ENCODE results near the gene CNOT6. TPM values are rescaled to one million over a fixed set of nuclear protein-coding genes. Genes with fewer than 3 reads are reported as not detected.

CNOT6 gene
- total and polyA plus RNA-seq, 4 donors, result 1.4 to 25.0 (median 4.2) TPM

DNA sequence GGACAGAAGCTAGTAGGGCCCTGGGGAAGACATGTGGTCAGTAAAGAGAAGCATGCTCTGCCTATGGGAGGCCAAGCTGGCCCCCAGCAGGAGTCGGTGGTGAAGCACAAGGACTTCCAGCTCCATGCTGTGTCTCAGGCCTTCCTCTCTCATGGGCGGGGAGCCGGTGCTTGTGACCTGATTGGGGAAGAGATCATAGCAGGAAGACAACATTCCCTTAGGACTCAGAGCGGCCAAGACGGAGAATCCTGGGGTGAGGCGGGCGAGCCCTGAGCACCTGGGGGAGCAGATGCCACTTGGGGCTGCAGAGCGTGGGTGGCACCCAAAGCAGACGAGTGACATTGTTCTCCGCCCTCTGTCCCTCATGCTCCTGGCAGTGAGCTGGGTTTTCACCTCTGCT lies 33.3 kb upstream of the CNOT6 start:
- no peaks in the 10 kb centered on the region for H3K4me1 ChIP-seq (ENCODE audit: control insufficient read depth in 4 of 4, insufficient read depth in 4 of 4, low read length in 3 of 4)
- no peaks in the 10 kb centered on the region for H3K9me3 ChIP-seq (ENCODE audit: control insufficient read depth in 4 of 4, low read length in 3 of 4)
- no peak overlapping the region for H3K9ac ChIP-seq (ENCODE audit: low read depth in 1 of 2, low read length in 2 of 2)
- H3K4me3 ChIP-seq (ENCODE audit: low read depth in 1 of 3, low read length in 3 of 3), result no peak overlapping the region
- no peaks in the 10 kb centered on the region for H3K36me3 ChIP-seq (ENCODE audit: control insufficient read depth in 4 of 4, insufficient read depth in 3 of 4, low read depth in 1 of 4, low read length in 3 of 4)
- no peak for TF ChIP-seq GABPA (IDR thresholded peaks at IDR 0.05 in 1 of 2, conservative IDR thresholded peaks at IDR 0.05 in 1 of 2)
- no peak for TF ChIP-seq HNF4A (conservative IDR thresholded peaks at IDR 0.05)
- TF ChIP-seq SP1 (IDR thresholded peaks at IDR 0.05), result no peak
- TF ChIP-seq, protein P1, sequence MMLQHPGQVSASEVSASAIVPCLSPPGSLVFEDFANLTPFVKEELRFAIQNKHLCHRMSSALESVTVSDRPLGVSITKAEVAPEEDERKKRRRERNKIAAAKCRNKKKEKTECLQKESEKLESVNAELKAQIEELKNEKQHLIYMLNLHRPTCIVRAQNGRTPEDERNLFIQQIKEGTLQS (IDR thresholded peaks at IDR 0.05), result no peak
- TF ChIP-seq, protein P2, sequence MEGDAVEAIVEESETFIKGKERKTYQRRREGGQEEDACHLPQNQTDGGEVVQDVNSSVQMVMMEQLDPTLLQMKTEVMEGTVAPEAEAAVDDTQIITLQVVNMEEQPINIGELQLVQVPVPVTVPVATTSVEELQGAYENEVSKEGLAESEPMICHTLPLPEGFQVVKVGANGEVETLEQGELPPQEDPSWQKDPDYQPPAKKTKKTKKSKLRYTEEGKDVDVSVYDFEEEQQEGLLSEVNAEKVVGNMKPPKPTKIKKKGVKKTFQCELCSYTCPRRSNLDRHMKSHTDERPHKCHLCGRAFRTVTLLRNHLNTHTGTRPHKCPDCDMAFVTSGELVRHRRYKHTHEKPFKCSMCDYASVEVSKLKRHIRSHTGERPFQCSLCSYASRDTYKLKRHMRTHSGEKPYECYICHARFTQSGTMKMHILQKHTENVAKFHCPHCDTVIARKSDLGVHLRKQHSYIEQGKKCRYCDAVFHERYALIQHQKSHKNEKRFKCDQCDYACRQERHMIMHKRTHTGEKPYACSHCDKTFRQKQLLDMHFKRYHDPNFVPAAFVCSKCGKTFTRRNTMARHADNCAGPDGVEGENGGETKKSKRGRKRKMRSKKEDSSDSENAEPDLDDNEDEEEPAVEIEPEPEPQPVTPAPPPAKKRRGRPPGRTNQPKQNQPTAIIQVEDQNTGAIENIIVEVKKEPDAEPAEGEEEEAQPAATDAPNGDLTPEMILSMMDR (IDR thresholded peaks at IDR 0.05; ENCODE audit: low read depth, low read length, missing input control), result no peak
- no peak for TF ChIP-seq NR2F2 (IDR thresholded peaks at IDR 0.05)
- TF ChIP-seq RXRA (IDR thresholded peaks at IDR 0.05), result no peak
- no peak for TF ChIP-seq RAD21 (IDR thresholded peaks at IDR 0.05)
- no peak for TF ChIP-seq TAF1 (conservative IDR thresholded peaks at IDR 0.05)
- no peak for TF ChIP-seq YY1 (IDR thresholded peaks at IDR 0.05)
- TF ChIP-seq FOXA2 (IDR thresholded peaks at IDR 0.05), result no peak
- TF ChIP-seq HNF4G (IDR thresholded peaks at IDR 0.05), result no peak
- no peak for TF ChIP-seq JUND (IDR thresholded peaks at IDR 0.05)
- TF ChIP-seq, protein P3, sequence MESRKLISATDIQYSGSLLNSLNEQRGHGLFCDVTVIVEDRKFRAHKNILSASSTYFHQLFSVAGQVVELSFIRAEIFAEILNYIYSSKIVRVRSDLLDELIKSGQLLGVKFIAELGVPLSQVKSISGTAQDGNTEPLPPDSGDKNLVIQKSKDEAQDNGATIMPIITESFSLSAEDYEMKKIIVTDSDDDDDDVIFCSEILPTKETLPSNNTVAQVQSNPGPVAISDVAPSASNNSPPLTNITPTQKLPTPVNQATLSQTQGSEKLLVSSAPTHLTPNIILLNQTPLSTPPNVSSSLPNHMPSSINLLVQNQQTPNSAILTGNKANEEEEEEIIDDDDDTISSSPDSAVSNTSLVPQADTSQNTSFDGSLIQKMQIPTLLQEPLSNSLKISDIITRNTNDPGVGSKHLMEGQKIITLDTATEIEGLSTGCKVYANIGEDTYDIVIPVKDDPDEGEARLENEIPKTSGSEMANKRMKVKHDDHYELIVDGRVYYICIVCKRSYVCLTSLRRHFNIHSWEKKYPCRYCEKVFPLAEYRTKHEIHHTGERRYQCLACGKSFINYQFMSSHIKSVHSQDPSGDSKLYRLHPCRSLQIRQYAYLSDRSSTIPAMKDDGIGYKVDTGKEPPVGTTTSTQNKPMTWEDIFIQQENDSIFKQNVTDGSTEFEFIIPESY (IDR thresholded peaks at IDR 0.05), result no peak
- 94% methylated on average over 10 of the region's 10 CpGs for WGBS
- peak; percentile 22 for DNase-seq (ENCODE audit: low spot score)
- H3K27me3 ChIP-seq (ENCODE audit: control insufficient read depth in 4 of 4, insufficient read depth in 4 of 4, low read length in 3 of 4), result no peaks in the 10 kb centered on the region
- no peak overlapping the region for H3K27ac ChIP-seq (ENCODE audit: low read depth in 1 of 2, low read length in 2 of 2)

DNA sequence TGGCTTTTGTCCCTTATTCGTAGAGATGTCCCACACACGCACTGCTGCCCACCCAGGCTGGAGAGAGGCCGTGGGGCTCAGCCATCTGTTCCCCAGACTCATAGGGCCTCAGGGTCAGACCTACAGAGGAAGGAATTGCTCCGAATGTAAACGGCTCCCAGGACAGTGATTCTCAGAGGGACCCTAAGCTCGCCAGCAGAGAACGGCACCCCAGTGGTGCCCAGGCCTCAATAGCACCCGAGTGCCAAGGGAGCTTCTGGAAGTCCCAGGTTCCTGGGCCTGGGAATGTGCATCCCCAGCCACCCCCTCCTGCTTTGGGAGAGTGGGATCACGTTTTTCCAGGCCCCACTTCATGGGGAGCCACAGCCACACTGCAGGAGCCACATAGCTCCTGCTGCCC lies 32.9 kb upstream of the CNOT6 start:
- TF ChIP-seq, protein P1 (IDR thresholded peaks at IDR 0.05), result no peak
- TF ChIP-seq, protein P2 (IDR thresholded peaks at IDR 0.05; ENCODE audit: low read depth, low read length, missing input control), result no peak
- no peak for TF ChIP-seq RXRA (IDR thresholded peaks at IDR 0.05)
- TF ChIP-seq FOXA2 (IDR thresholded peaks at IDR 0.05), result no peak
- TF ChIP-seq HNF4A (conservative IDR thresholded peaks at IDR 0.05), result no peak
- no peak for TF ChIP-seq YY1 (IDR thresholded peaks at IDR 0.05)
- TF ChIP-seq, protein P3 (IDR thresholded peaks at IDR 0.05), result no peak
- no peak for TF ChIP-seq TAF1 (conservative IDR thresholded peaks at IDR 0.05)
- TF ChIP-seq JUND (IDR thresholded peaks at IDR 0.05), result no peak
- TF ChIP-seq EGR1 (IDR thresholded peaks at IDR 0.05; ENCODE audit: low read depth in 2 of 2), result no peak
- no peak for TF ChIP-seq NR2F2 (IDR thresholded peaks at IDR 0.05)
- TF ChIP-seq SP1 (IDR thresholded peaks at IDR 0.05), result no peak
- no peak for TF ChIP-seq RAD21 (IDR thresholded peaks at IDR 0.05)
- 82% methylated on average over 9 of the region's 9 CpGs for WGBS

More for the DNA sequence above, 32.9 kb upstream of the CNOT6 start:
- H3K27ac ChIP-seq (ENCODE audit: low read depth in 1 of 2, low read length in 2 of 2), result no peak overlapping the region
- H3K9ac ChIP-seq (ENCODE audit: low read depth in 1 of 2, low read length in 2 of 2), result no peak overlapping the region
- H3K4me1 ChIP-seq (ENCODE audit: control insufficient read depth in 4 of 4, insufficient read depth in 4 of 4, low read length in 3 of 4), result no peaks in the 10 kb centered on the region
- no peaks in the 10 kb centered on the region for H3K27me3 ChIP-seq (ENCODE audit: control insufficient read depth in 4 of 4, insufficient read depth in 4 of 4, low read length in 3 of 4)
- no peak overlapping the region for H3K4me3 ChIP-seq (ENCODE audit: low read depth in 1 of 3, low read length in 3 of 3)
- no peaks in the 10 kb centered on the region for H3K36me3 ChIP-seq (ENCODE audit: control insufficient read depth in 4 of 4, insufficient read depth in 3 of 4, low read depth in 1 of 4, low read length in 3 of 4)
- H3K9me3 ChIP-seq (ENCODE audit: control insufficient read depth in 4 of 4, low read length in 3 of 4), result no peaks in the 10 kb centered on the region
- no peak for DNase-seq (ENCODE audit: low spot score)
